Suprapubic skin (tissue), 4 donors: Measurements from ENCODE around the gene PHLDB3. TPM values are rescaled to one million over a fixed set of nuclear protein-coding genes. Genes with fewer than 3 reads are reported as not detected.

Experiments
- DNase-seq, 2 donors: peaks; one replicate each; pipeline ENCODE4 v3.0.0-alpha.2; 2019; ENCODE audit warnings: low spot score in 2 of 2
- H3K27ac ChIP-seq: fragments of 200-600 bp; sonication (generic); one replicate; pipeline ENCODE4 v1.5.1; 2019
- H3K27me3 ChIP-seq: fragments of 200-600 bp; sonication (generic); one replicate; pipeline ENCODE4 v1.5.1; 2019
- H3K36me3 ChIP-seq: fragments of 200-600 bp; sonication (generic); one replicate; pipeline ENCODE4 v1.5.1; 2019
- H3K4me1 ChIP-seq: fragments of 200-600 bp; sonication (generic); one replicate; pipeline ENCODE4 v1.5.1; 2019
- H3K4me3 ChIP-seq: fragments of 200-600 bp; sonication (generic); one replicate; pipeline ENCODE4 v1.5.1; 2019; ENCODE audit warnings: mild to moderate bottlenecking
- H3K9me3 ChIP-seq: fragments of 200-600 bp; sonication (generic); one replicate; pipeline ENCODE4 v1.5.1; 2019
- CTCF ChIP-seq, 2 donors: fragments of 200-600 bp in 1 of 2; fragments of 450-650 bp in 1 of 2; sonication (generic) in 1 of 2; IDR thresholded peaks; one replicate each; pipeline ENCODE4 v1.5.1; 2016 to 2019; ENCODE audit warnings: antibody characterized with exemption in 2 of 2, mild to moderate bottlenecking in 1 of 2, moderate library complexity in 1 of 2
- EP300 ChIP-seq: sonication (generic); formaldehyde crosslinking; IDR thresholded peaks from one replicate; pipeline ENCODE4 v1.6.1; 2017; ENCODE audit warnings: antibody characterized with exemption
- POLR2A ChIP-seq, 2 donors: fragments of 450-650 bp; IDR thresholded peaks; one replicate each; pipeline ENCODE4 v1.6.1; 2017; ENCODE audit warnings: antibody characterized with exemption in 2 of 2, mild to moderate bottlenecking in 2 of 2, moderate library complexity in 2 of 2
- POLR2AphosphoS5 ChIP-seq, 3 donors: sonication (generic); formaldehyde crosslinking; IDR thresholded peaks; one replicate each; pipeline ENCODE4 v1.6.1; 2017; ENCODE audit warnings: antibody characterized with exemption in 3 of 3
- WGBS: methylation state at CpG from one replicate; pipeline ENCODE4 v1.1.5; 2018; 5-methylcytosine and 5-hydroxymethylcytosine counted together
- total RNA-seq, 4 donors: library from RNA; depleted of rRNA; stranded (reverse); fragments of >200 nt; gene quantifications; one replicate each; pipeline ENCODE4 v1.1.0, GENCODE V29; 2016

PHLDB3 gene
- total RNA-seq, 4 donors from 2014 or later, result 63.2 to 110 (median 72.2) TPM

GRCh38 chr19:43505941-43506340 is 1.4 kb upstream of the PHLDB3 start:
- no peak overlapping the region for H3K4me3 ChIP-seq
- no peak overlapping the region for H3K27ac ChIP-seq
- WGBS, result 86% methylated on average over 5 of the region's 5 CpGs
- H3K36me3 ChIP-seq, result peaks cover 18% of the 10 kb centered on the region
- DNase-seq, result no peak
- TF ChIP-seq POLR2A (IDR thresholded peaks at IDR 0.05) (no peak), CTCF (IDR thresholded peaks at IDR 0.05) (no peak), EP300 (no peak), POLR2AphosphoS5 (IDR thresholded peaks at IDR 0.05) (no peak)
- no peaks in the 10 kb centered on the region for H3K27me3 ChIP-seq
- peaks cover 28% of the 10 kb centered on the region for H3K4me1 ChIP-seq
- H3K9me3 ChIP-seq, result no peaks in the 10 kb centered on the region

GRCh38 chr19:43505186-43505456 is 575 bp upstream of the PHLDB3 start:
- H3K9me3 ChIP-seq, result no peaks in the 10 kb centered on the region
- peaks cover 15% of the 10 kb centered on the region for H3K36me3 ChIP-seq
- 76% methylated on average over 3 of the region's 3 CpGs for WGBS
- TF ChIP-seq POLR2AphosphoS5 (IDR thresholded peaks at IDR 0.05) (no peak), POLR2A (IDR thresholded peaks at IDR 0.05) (no peak), CTCF (IDR thresholded peaks at IDR 0.05) (no peak), EP300 (no peak)
- H3K27me3 ChIP-seq, result no peaks in the 10 kb centered on the region
- DNase-seq, result no peak
- peaks cover 28% of the 10 kb centered on the region for H3K4me1 ChIP-seq
- peak overlapping the region; percentile 88 for H3K27ac ChIP-seq
- peak overlapping the region; percentile 69 for H3K4me3 ChIP-seq

- H3K27me3 ChIP-seq, result no peaks in the 10 kb centered on the region
- peaks cover 11% of the 10 kb centered on the region for H3K36me3 ChIP-seq
- peak overlapping the region; percentile 88 for H3K27ac ChIP-seq
- DNase-seq, result peak; percentile 98
- TF ChIP-seq POLR2A (IDR thresholded peaks at IDR 0.05) (peak in 1 of 2 donors; percentile 28), EP300 (no peak)
- H3K4me1 ChIP-seq, result peaks cover 28% of the 10 kb centered on the region
- H3K4me3 ChIP-seq, result peak overlapping the region; percentile 69
- 2% methylated on average over 32 of the region's 64 CpGs for WGBS
- no peaks in the 10 kb centered on the region for H3K9me3 ChIP-seq
Observed at GRCh38 chr19:43503501-43504425, 783 bp downstream of the PHLDB3 start.

GRCh38 chr19:43502419-43502976 is 2.0 kb downstream of the PHLDB3 start:
- no peak for TF ChIP-seq POLR2A (IDR thresholded peaks at IDR 0.05)
- no peak for TF ChIP-seq POLR2AphosphoS5 (IDR thresholded peaks at IDR 0.05)
- TF ChIP-seq EP300, result no peak
- no peak for TF ChIP-seq CTCF (IDR thresholded peaks at IDR 0.05)
- H3K4me1 ChIP-seq, result peaks cover 28% of the 10 kb centered on the region
- DNase-seq, result no peak
- H3K36me3 ChIP-seq, result peaks cover 11% of the 10 kb centered on the region
- H3K27ac ChIP-seq, result no peak overlapping the region
- no peaks in the 10 kb centered on the region for H3K9me3 ChIP-seq
- 89% methylated on average over 20 of the region's 23 CpGs for WGBS
- H3K27me3 ChIP-seq, result no peaks in the 10 kb centered on the region
- peak overlapping the region; percentile 69 for H3K4me3 ChIP-seq

GRCh38 chr19:43501661-43502418 is 2.7 kb downstream of the PHLDB3 start:
- Histone ChIP-seq H3K27ac (no peak overlapping the region), H3K36me3 (peaks cover 18% of the 10 kb centered on the region), H3K9me3 (no peaks in the 10 kb centered on the region), H3K4me3 (no peak overlapping the region), H3K27me3 (no peaks in the 10 kb centered on the region), H3K4me1 (peaks cover 28% of the 10 kb centered on the region)
- TF ChIP-seq POLR2AphosphoS5 (IDR thresholded peaks at IDR 0.05), result no peak
- TF ChIP-seq CTCF (IDR thresholded peaks at IDR 0.05), result no peak
- TF ChIP-seq EP300, result no peak
- TF ChIP-seq POLR2A (IDR thresholded peaks at IDR 0.05), result no peak
- 76% methylated on average over 34 of the region's 43 CpGs for whole genome bisulfite sequencing
- no peak for DNase-seq
